ENCODE results near the gene RPS6KB2. TPM values are rescaled to one million over a fixed set of nuclear protein-coding genes. Genes with fewer than 3 reads are reported as not detected.

Gene RPS6KB2
- total and polyA plus RNA-seq, 2 donors (not counting 1 experiment from before 2014, with no cell fraction given): 81.8 to 131 TPM

DNA sequence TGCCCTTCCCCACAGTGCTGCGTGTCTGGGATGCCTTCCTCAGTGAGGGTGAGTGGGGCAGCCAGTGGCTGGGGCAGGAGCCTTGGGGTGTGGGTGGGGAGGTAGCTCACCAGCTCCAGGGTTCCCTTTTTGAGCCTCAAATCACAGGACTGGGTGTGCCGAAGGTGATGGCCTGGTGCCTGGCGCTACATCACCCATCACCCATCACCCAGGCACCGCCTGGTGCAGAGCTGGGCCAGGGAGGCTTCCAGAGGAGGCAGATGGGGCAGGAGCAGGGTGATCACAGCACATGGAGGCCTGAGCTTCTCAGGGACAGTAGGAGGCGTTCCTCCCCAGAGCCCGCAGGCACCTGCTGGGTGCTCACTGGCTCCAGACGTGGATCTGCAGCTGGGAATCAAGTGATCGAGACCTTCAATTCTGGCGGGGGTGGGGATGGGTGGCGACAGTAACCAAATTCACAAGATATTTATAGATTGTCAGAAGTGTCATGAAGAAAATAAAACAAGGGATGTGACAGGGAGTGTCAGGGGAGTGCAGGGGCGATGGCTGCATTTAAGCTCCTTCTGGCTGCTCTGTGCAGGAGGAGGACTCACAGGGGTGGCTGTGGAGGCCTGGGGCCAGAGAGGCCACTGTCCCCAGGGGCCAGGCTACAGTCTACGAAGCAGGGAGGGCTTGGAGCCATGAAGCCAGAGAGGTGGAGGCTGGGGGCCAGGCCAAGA lies 21.2 kb upstream of the RPS6KB2 start:
- Histone ChIP-seq H3K9ac (ENCODE audit: low read length) (peak overlapping the region; percentile 89), H3K27me3 (replicated peaks in 1 of 4; ENCODE audit: control extremely low read depth in 1 of 4, control insufficient read depth in 3 of 4, insufficient read depth in 4 of 4, low read length in 3 of 4) (no peaks in the 10 kb centered on the region), H3K9me3 (ENCODE audit: control extremely low read depth in 1 of 3, control insufficient read depth in 2 of 3, insufficient read depth in 1 of 3, low read length in 2 of 3) (peaks cover 0 to 2% (median 0%) of the 10 kb centered on the region in 3 donors), H3K4me2 (replicated peaks; ENCODE audit: low read depth, low read length, poor library complexity, severe bottlenecking) (peak overlapping the region; percentile 89), H3K4me3 (ENCODE audit: control extremely low read depth in 1 of 5, extremely low read depth in 1 of 5, insufficient read depth in 1 of 5, low read depth in 2 of 5, low read length in 4 of 5) (peak overlapping the region in 4 of 5 experiments; percentile 7 to 96 (median 36)), H2AFZ (ENCODE audit: insufficient read depth, low read depth, low read length, poor library complexity, severe bottlenecking) (no peak overlapping the region), H3K27ac (ENCODE audit: low read length in 2 of 2) (peak overlapping the region; percentile 83 to 88), H4K20me1 (ENCODE audit: control insufficient read depth, insufficient read depth, low read length, poor library complexity, severe bottlenecking) (peaks cover 47% of the 10 kb centered on the region), H3K36me3 (replicated peaks in 1 of 2; ENCODE audit: control extremely low read depth in 1 of 2, control insufficient read depth in 1 of 2, extremely low read depth in 1 of 2, insufficient read depth in 2 of 2, low read length in 1 of 2) (peaks cover 0 to 49% of the 10 kb centered on the region in 2 experiments), H3K79me2 (ENCODE audit: control insufficient read depth, insufficient read depth, low read length) (peaks cover 77% of the 10 kb centered on the region), H3K4me1 (ENCODE audit: control insufficient read depth in 2 of 2, insufficient read depth in 2 of 2, low read length in 2 of 2) (peaks cover 91 to 96% of the 10 kb centered on the region in 2 donors)
- H3K9me3 Mint-ChIP-seq (ENCODE audit: insufficient read depth): no peaks in the 10 kb centered on the region
- peak overlapping the region; percentile 100 for H3K27ac Mint-ChIP-seq
- H3K4me3 Mint-ChIP-seq: peak overlapping the region; percentile 72
- intact Hi-C loops (cut with micrococcal nuclease): loop anchor here (10.0 kb wide), 1 partner anchor 178 kb away; the partner anchor contains the start of gene GSTP1
- 16% methylated on average over 4 of the region's 12 CpGs for WGBS (ENCODE audit: insufficient coverage)
- no peak for ATAC-seq (ENCODE audit: low read depth)
- H3K4me1 Mint-ChIP-seq: peaks cover 84% of the 10 kb centered on the region
- TF ChIP-seq CTCF (IDR thresholded peaks at IDR 0.05): no peak
- no peak for TF ChIP-seq EZH2 (IDR thresholded peaks at IDR 0.05; ENCODE audit: borderline replicate concordance, insufficient read depth, low read depth, low read length, poor library complexity, severe bottlenecking)
- H3K27me3 Mint-ChIP-seq: no peaks in the 10 kb centered on the region
- POLR2A ChIA-PET: interaction anchor here (0.6 to 4.2 kb wide), 9 partner anchors 9 to 77 kb away, joined by 3 to 78 read pairs (median 5); partner anchors contain the start of genes PTPRCAP, RAD9A, RPS6KB2 and TMEM134
- CTCF ChIA-PET: interaction anchor here (0.8 to 3.4 kb wide), 9 partner anchors 8 to 65 kb away, joined by 3 to 18 read pairs (median 4); partner anchors contain the start of genes CARNS1, PTPRCAP and RAD9A
- DNase-seq: peak; percentile 51
